Brain microvascular endothelial cell (primary cell): ENCODE data around the gene RNF138.
A peak's percentile ranks its signal among the peaks of the same experiment; 100 is the strongest.

Source experiments
- DNase-seq: peaks from one replicate; pipeline ENCODE4 v3.0.0-alpha.2; 2020
- H3K27ac ChIP-seq: fragments of 250-450 bp; sonication (Bioruptor Pico); 2 replicates; pipeline ENCODE4 v1.5.1; 2020; ENCODE audit warnings: mild to moderate bottlenecking, moderate library complexity
- H3K27me3 ChIP-seq: fragments of 250-450 bp; sonication (Bioruptor Pico); replicated peaks from 2 replicates; pipeline ENCODE4 v1.5.1; 2020; ENCODE audit warnings: mild to moderate bottlenecking
- H3K36me3 ChIP-seq: fragments of 250-450 bp; sonication (Bioruptor Pico); replicated peaks from 2 replicates; pipeline ENCODE4 v1.5.1; 2020; ENCODE audit warnings: mild to moderate bottlenecking
- H3K4me3 ChIP-seq: 2 replicates; pipeline ENCODE4 v1.5.1; 2011; ENCODE audit warnings: low read depth, mild to moderate bottlenecking, control low read depth, low read length, moderate library complexity
- in situ Hi-C: cut with HindIII; loops from 2 replicates; pipeline ENCODE4 v1.10.0; 2017; ENCODE audit warnings: low sequenced_read_pairs, low pct_ligation_motif_present
- TF ChIP-seq, protein P1 (sequence below): IDR thresholded peaks from 2 replicates; pipeline ENCODE4 v1.5.1; 2011; ENCODE audit warnings: low read depth, mild to moderate bottlenecking, moderate library complexity, low read length, control low read depth, inconsistent platforms; ENCODE audit errors: missing control alignments

Gene RNF138, protein sequence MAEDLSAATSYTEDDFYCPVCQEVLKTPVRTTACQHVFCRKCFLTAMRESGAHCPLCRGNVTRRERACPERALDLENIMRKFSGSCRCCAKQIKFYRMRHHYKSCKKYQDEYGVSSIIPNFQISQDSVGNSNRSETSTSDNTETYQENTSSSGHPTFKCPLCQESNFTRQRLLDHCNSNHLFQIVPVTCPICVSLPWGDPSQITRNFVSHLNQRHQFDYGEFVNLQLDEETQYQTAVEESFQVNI

DNA sequence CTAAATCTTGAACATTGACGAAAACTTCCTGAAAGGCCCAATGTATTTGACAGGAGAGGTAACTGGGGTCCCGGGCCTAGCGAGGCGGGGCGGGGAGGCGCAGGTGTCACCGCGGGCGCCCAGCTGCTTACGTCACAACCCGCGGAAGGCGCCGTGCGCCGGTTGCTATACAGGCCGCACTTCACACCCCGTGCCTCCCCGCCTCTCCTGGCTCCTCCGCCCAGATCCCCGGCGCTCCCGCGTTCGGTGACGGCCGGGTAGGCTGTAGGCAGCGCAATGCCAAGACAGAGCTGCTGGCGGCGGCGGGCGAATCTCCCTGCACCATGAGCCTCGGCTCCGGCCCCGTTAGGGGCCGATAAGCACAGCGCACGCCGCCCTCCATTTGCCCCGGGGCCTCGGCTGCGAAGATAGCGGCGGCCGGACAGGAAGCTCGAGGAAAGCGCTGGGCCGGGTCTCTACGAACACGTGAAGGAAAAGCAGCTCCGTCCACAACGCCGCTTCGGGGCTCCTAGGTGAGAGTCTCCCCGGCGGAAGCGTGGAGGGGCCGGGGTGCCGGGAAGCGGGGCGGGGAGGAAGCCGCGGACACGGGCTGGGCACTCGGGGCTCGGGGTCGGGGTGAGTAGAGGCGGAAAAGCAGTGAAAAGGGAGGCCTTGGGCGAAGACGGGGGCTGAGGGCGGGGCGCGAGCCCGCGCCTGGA is at the start of gene RNF138:
TSS of gene RNF138 (plus strand) at position 151 of the 698 bp plus-strand sequence. CDS start 903 bp downstream, outside the sequence.
- in situ Hi-C loops: no loop called here
- Histone ChIP-seq H3K36me3 (no peaks in the 10 kb centered on the region), H3K27ac (peak within 1 kb of the TSS; percentile 88), H3K27me3 (no peaks in the 10 kb centered on the region), H3K4me3 (peak within 1 kb of the TSS; percentile 90)
- peak; percentile 56 for DNase-seq
- TF ChIP-seq, protein P1, sequence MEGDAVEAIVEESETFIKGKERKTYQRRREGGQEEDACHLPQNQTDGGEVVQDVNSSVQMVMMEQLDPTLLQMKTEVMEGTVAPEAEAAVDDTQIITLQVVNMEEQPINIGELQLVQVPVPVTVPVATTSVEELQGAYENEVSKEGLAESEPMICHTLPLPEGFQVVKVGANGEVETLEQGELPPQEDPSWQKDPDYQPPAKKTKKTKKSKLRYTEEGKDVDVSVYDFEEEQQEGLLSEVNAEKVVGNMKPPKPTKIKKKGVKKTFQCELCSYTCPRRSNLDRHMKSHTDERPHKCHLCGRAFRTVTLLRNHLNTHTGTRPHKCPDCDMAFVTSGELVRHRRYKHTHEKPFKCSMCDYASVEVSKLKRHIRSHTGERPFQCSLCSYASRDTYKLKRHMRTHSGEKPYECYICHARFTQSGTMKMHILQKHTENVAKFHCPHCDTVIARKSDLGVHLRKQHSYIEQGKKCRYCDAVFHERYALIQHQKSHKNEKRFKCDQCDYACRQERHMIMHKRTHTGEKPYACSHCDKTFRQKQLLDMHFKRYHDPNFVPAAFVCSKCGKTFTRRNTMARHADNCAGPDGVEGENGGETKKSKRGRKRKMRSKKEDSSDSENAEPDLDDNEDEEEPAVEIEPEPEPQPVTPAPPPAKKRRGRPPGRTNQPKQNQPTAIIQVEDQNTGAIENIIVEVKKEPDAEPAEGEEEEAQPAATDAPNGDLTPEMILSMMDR: no peak

DNA sequence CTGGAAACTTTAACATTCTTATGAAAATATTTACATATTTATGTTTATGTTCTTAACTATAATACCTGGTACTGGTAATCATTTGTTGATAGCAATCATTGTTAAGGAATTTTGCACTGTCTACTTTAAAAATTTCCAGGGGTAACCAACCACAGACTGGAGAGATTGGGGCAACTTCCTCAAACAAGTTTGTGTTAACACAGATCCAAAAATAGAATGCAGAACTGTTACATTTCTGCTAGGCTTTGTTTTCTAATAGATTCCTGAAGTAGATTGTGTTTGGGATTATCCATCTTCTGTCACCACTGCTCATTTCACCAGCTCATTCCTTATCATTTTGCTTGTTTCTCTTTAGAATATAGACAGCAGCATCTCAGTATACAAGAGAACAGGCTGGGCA is 49.3 kb upstream of the RNF138 start:
- Histone ChIP-seq H3K27ac (no peak overlapping the region), H3K36me3 (no peaks in the 10 kb centered on the region), H3K27me3 (no peaks in the 10 kb centered on the region), H3K4me3 (no peak overlapping the region)
- in situ Hi-C loops: no loop called here
- no peak for DNase-seq
- TF ChIP-seq, protein P1: no peak

DNA sequence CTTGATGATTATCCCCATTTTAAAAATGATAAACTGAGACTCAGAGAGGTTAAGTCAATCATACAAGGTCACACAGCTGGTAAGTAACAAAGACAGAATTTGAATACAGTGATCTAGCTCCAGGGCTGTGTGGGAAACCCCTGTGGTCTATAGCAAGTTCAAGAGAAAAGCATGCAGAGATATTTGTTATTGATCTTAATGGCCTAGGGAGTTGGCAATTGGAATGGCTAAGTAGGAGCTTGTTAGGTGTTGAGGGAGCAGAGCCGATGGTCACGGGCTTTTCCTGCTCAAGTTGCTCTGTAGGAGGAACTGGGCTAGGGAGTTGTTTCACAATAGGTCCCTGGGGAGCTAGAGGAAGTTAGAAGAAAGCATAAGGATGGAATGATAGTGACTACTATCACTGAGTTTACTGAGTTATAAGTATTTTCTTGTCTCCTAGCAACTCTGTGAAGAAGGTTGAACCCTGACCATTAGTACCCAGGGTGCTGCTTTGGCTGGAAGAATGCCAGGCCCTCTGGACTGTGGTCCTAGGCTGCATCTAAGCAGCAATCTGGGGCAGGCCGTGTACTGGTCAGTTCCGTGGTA is 43.1 kb upstream of the RNF138 start:
- Histone ChIP-seq H3K27me3 (no peaks in the 10 kb centered on the region), H3K4me3 (no peak overlapping the region), H3K36me3 (no peaks in the 10 kb centered on the region), H3K27ac (no peak overlapping the region)
- TF ChIP-seq, protein P1: no peak
- DNase-seq: peak; percentile 72
- in situ Hi-C loops: no loop called here

DNA sequence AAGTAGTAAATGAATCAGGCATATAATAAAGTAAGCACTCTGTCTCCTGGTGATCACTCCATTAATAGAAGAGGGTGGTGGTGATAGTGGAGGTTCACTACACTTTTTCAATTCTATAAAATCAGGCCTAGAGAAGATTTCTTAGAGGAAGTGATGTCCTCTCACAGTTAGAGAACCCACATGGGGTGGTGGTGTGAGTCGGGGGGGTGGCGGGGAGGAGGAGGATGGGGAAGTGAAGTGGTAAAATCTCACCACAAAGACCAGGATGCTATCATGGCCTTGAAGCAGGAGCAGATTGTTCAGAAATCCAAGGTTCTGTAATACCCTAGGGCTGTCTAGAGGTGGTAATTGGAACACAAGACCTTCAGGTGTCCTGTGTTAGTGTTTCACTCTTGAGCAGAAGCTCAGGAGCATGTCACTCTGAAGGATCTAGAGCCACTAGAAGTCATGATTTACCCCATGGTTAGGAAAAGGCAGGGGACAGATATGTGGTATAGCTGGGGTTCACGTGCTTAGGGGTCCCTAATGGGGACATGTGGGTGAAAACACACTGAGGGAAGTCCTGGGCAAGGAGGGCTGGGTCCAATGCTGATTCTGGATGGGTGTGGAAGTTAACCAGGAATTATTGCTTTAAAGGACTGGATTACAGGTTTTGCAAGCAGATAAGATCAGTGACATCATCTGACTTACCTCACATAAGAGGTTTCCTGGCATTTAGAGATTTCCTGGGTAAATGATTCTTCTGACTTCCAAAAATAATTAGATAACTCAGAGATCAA is 42.1 kb upstream of the RNF138 start:
- TF ChIP-seq, protein P1: no peak
- H3K27ac ChIP-seq: no peak overlapping the region
- H3K27me3 ChIP-seq: no peaks in the 10 kb centered on the region
- H3K36me3 ChIP-seq: no peaks in the 10 kb centered on the region
- no peak for DNase-seq
- H3K4me3 ChIP-seq: no peak overlapping the region
- in situ Hi-C loops: no loop called here

DNA sequence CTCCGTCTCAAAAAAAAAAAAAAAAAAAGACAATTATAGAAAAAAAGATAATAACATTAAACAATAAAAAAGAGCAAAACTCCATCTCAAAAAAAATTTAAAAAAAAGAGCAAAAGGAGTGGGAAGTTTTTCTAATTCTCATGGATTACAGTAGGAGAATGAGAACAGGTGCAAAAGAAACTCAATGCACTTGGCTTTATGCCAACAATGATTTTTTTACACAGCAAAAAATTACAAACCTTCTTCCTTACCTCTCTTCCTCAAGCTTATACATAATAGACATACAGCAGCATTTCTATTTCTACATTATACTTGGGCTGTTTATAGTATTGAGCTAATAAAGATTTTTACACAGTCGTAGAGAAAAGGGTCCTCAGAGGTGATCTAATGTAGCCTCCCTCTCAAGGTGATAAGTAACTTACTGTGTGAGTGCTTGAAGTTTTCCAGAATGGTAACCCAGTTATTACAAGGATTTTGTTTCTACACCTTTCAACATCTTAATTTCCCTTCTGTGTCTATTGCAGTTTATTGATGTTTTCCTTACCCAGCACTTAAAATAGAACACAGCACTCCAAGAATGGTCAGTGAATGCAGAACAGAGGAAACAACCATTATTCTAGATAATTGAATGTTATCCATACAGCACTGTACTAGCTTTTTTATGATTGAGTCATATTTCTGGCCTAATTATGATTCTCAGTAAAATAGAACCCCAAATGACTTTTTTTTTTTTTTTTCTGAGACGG is 34.9 kb upstream of the RNF138 start:
- Histone ChIP-seq H3K27me3 (no peaks in the 10 kb centered on the region), H3K36me3 (no peaks in the 10 kb centered on the region), H3K4me3 (no peak overlapping the region), H3K27ac (no peak overlapping the region)
- TF ChIP-seq, protein P1: no peak
- DNase-seq: no peak
- in situ Hi-C loops: no loop called here
